ENCODE results near the gene SLC22A1. TPM values are rescaled to one million over a fixed set of nuclear protein-coding genes. Genes with fewer than 3 reads are reported as not detected.

Gene SLC22A1
- total RNA-seq, 1 experiment from 2014 or later: 1.5 TPM

DNA sequence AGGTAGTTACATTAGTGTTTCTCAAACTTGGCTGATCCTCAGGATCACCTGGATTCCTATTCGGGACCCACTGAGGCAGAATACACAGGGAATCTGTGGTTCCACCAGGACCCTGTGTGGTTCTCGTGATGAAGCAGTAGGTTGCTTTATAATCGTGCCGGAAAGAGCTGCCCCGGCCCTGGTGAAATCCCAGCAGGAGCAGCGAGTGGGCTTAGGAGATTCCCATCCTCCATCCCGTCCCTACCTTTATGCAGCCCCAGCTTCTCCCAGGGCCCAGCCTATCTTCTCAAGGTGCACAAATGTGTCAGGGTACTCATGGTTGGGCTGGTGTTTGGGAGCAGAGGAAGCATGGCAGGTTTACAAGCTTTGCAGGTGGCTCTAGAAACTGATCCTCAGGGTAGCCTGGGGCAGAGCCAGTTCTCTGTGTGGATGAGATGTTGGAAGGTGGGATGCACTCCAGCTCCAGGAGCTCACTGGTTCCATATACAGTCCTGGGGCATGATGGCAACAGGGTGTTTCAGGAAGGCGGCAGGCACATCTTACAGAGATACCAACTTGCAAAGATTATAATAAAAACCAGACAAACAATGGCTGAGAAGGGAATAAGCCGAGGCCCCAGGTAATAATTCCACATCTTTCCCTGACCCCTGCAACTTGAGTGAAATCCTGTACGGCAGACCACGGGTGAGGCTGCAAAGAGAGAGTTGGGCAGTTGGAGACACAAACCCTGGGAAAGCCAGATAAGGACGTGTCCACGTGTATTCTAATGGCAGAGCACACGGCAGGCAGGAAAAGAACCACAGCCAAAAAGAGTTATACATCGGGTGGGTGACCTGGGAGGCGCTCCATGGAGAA is 5.9 kb downstream of the SLC22A1 start:
- H3K36me3 Mint-ChIP-seq (ENCODE audit: insufficient read depth, unreplicated experiment): no peaks in the 10 kb centered on the region
- no peaks in the 10 kb centered on the region for H3K27me3 ChIP-seq (replicated peaks; ENCODE audit: control insufficient read depth, insufficient read depth, low read length)
- H3K4me3 Mint-ChIP-seq (ENCODE audit: unreplicated experiment): no peak overlapping the region
- no peak overlapping the region for H3K27ac Mint-ChIP-seq (ENCODE audit: unreplicated experiment)
- H3K4me1 ChIP-seq: no peaks in the 10 kb centered on the region
- no peaks in the 10 kb centered on the region for H3K4me1 Mint-ChIP-seq (ENCODE audit: low read depth, unreplicated experiment)
- no peak for DNase-seq
- POLR2A ChIA-PET: no interaction called here
- CTCF ChIA-PET: no interaction called here
- TF ChIP-seq, protein P1, sequence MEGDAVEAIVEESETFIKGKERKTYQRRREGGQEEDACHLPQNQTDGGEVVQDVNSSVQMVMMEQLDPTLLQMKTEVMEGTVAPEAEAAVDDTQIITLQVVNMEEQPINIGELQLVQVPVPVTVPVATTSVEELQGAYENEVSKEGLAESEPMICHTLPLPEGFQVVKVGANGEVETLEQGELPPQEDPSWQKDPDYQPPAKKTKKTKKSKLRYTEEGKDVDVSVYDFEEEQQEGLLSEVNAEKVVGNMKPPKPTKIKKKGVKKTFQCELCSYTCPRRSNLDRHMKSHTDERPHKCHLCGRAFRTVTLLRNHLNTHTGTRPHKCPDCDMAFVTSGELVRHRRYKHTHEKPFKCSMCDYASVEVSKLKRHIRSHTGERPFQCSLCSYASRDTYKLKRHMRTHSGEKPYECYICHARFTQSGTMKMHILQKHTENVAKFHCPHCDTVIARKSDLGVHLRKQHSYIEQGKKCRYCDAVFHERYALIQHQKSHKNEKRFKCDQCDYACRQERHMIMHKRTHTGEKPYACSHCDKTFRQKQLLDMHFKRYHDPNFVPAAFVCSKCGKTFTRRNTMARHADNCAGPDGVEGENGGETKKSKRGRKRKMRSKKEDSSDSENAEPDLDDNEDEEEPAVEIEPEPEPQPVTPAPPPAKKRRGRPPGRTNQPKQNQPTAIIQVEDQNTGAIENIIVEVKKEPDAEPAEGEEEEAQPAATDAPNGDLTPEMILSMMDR (IDR thresholded peaks at IDR 0.05; ENCODE audit: insufficient read depth in 1 of 2, low read depth in 1 of 2, low read length in 1 of 2, severe bottlenecking in 1 of 2, unreplicated experiment in 1 of 2): no peak
- intact Hi-C loops (cut with micrococcal nuclease; ENCODE audit: unreplicated experiment): no loop called here
- H3K9me3 ChIP-seq: no peaks in the 10 kb centered on the region
- no peaks in the 10 kb centered on the region for H3K27me3 Mint-ChIP-seq (ENCODE audit: insufficient read depth, unreplicated experiment)
- no peaks in the 10 kb centered on the region for H3K36me3 ChIP-seq (ENCODE audit: control insufficient read depth, insufficient read depth, low read length)
- H3K4me3 ChIP-seq (ENCODE audit: low read depth, low read length): no peak overlapping the region
- no TSS peak for BruUV-seq (replicated peaks)
- H3K9me3 Mint-ChIP-seq (ENCODE audit: unreplicated experiment): no peaks in the 10 kb centered on the region

DNA sequence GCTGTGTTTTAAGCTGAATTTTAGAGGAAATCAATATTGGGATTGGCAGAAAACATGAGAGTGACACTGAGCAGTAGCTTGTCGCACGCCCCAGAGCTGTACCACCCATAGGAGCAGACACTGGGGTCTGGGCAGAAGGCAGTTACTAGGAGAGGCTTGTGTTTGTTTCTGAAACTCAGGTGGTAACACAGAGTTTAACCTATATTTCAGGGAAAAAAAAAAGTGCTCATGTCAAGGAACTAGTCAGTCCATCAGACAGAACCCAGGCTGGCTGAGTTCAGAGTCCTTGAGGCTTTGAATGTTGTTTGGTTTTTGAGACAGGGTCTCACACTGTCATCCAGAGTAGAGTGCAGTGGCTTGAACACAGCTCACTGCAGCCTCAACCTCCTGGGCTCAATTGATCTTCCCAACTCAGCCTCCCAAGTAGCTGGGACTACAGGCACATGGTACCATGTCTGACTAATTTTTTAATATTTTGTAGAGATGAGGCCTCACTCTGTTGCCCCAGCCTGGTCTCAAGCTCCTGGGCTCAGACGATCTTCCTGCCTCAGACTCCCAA is 6.6 kb downstream of the SLC22A1 start:
- POLR2A ChIA-PET: no interaction called here
- no peaks in the 10 kb centered on the region for H3K36me3 Mint-ChIP-seq (ENCODE audit: insufficient read depth, unreplicated experiment)
- H3K4me3 Mint-ChIP-seq (ENCODE audit: unreplicated experiment): no peak overlapping the region
- TF ChIP-seq, protein P1 (IDR thresholded peaks at IDR 0.05; ENCODE audit: insufficient read depth in 1 of 2, low read depth in 1 of 2, low read length in 1 of 2, severe bottlenecking in 1 of 2, unreplicated experiment in 1 of 2): no peak
- Histone ChIP-seq H3K4me1 (no peaks in the 10 kb centered on the region), H3K9me3 (no peaks in the 10 kb centered on the region), H3K4me3 (ENCODE audit: low read depth, low read length) (no peak overlapping the region), H3K36me3 (ENCODE audit: control insufficient read depth, insufficient read depth, low read length) (no peaks in the 10 kb centered on the region), H3K27me3 (replicated peaks; ENCODE audit: control insufficient read depth, insufficient read depth, low read length) (no peaks in the 10 kb centered on the region)
- CTCF ChIA-PET: no interaction called here
- H3K4me1 Mint-ChIP-seq (ENCODE audit: low read depth, unreplicated experiment): no peaks in the 10 kb centered on the region
- H3K27ac Mint-ChIP-seq (ENCODE audit: unreplicated experiment): no peak overlapping the region
- BruUV-seq (replicated peaks): no TSS peak
- H3K9me3 Mint-ChIP-seq (ENCODE audit: unreplicated experiment): no peaks in the 10 kb centered on the region
- DNase-seq: no peak
- intact Hi-C loops (cut with micrococcal nuclease; ENCODE audit: unreplicated experiment): no loop called here
- no peaks in the 10 kb centered on the region for H3K27me3 Mint-ChIP-seq (ENCODE audit: insufficient read depth, unreplicated experiment)

DNA sequence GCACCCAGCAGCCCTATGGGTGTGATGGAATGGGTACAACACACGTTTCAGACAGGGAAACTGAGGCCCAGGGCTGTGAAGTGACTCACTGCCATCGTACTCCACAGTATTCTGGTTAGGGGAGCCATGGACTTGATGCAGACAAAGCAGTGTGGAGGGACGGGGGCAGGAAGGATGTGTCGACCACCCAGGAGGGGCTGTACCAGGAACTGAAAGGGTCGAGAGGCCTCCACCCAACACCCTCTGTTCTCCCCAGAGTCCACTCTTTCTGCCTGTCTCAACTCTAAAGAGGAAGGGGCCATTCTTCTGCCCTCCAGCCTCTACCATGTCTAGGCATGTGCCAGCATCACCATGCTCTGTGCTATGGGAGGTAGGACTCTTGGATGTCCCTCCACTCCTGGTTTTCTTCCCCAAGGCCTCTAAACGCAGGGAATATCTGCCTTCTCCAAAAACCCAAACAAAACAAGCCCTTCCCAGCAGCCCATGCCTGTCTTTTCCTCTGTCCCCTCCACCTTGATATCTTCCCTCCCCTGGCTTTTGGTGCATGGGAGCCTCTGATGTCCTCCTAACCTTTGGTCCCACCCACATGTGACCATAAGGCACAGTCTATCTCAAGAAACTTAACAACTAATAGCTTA is 7.4 kb downstream of the SLC22A1 start:
- Mint-ChIP-seq H3K4me3 (ENCODE audit: unreplicated experiment) (no peak overlapping the region), H3K36me3 (ENCODE audit: insufficient read depth, unreplicated experiment) (no peaks in the 10 kb centered on the region), H3K27ac (ENCODE audit: unreplicated experiment) (no peak overlapping the region), H3K4me1 (ENCODE audit: low read depth, unreplicated experiment) (no peaks in the 10 kb centered on the region), H3K9me3 (ENCODE audit: unreplicated experiment) (no peaks in the 10 kb centered on the region), H3K27me3 (ENCODE audit: insufficient read depth, unreplicated experiment) (no peaks in the 10 kb centered on the region)
- DNase-seq: no peak
- no peaks in the 10 kb centered on the region for H3K4me1 ChIP-seq
- intact Hi-C loops (cut with micrococcal nuclease; ENCODE audit: unreplicated experiment): no loop called here
- no peaks in the 10 kb centered on the region for H3K9me3 ChIP-seq
- H3K4me3 ChIP-seq (ENCODE audit: low read depth, low read length): no peak overlapping the region
- ChIA-PET POLR2A (no interaction called here), CTCF (no interaction called here)
- BruUV-seq (replicated peaks): no TSS peak
- no peaks in the 10 kb centered on the region for H3K27me3 ChIP-seq (replicated peaks; ENCODE audit: control insufficient read depth, insufficient read depth, low read length)
- no peaks in the 10 kb centered on the region for H3K36me3 ChIP-seq (ENCODE audit: control insufficient read depth, insufficient read depth, low read length)
- TF ChIP-seq, protein P1 (IDR thresholded peaks at IDR 0.05; ENCODE audit: insufficient read depth in 1 of 2, low read depth in 1 of 2, low read length in 1 of 2, severe bottlenecking in 1 of 2, unreplicated experiment in 1 of 2): no peak
